OCI-LY7 (cell line): ENCODE measurements around the gene CRIP1. TPM values are rescaled to one million over a fixed set of nuclear protein-coding genes. Genes with fewer than 3 reads are reported as not detected.

Source experiments
- BruUV-seq: library from RNA; stranded (reverse); fragments of 400-500 nt; replicated peaks from 2 replicates; lab custom pipeline; 2021; lab: Mats Ljungman, UMichigan
- CTCF ChIA-PET: fragments of 300-600 bp; sonication (Branson Sonifier 250); formaldehyde crosslinking; loops from one replicate; lab custom pipeline; 2022; ENCODE audit warnings: antibody characterized with exemption; ENCODE audit not compliant: unreplicated experiment; lab: Charles Lee
- POLR2A ChIA-PET: fragments of 300-600 bp; sonication (Branson Sonifier 250); formaldehyde crosslinking; loops from one replicate; lab custom pipeline; 2022; ENCODE audit warnings: antibody characterized with exemption; lab: Charles Lee
- DNase-seq: peaks from one replicate; pipeline ENCODE4 v3.0.0-alpha.2; 2015; ENCODE audit warnings: low spot score
- H2AFZ ChIP-seq: fragments of 200-600 bp; sonication (generic), shearing (Covaris generic); 2 replicates; pipeline ENCODE4 v1.6.1; 2014; ENCODE audit warnings: mild to moderate bottlenecking, antibody characterized with exemption, low read length, moderate library complexity
- H3K27ac ChIP-seq: fragments of 200-600 bp; sonication (generic); 2 replicates; pipeline ENCODE4 v1.5.1; 2014; ENCODE audit warnings: mixed run types, low read depth, mild to moderate bottlenecking, moderate library complexity, low read length, inconsistent platforms; ENCODE audit not compliant: poor library complexity, severe bottlenecking
- H3K36me3 ChIP-seq: fragments of 200-600 bp; sonication (generic); 2 replicates; pipeline ENCODE4 v1.6.1; 2014; ENCODE audit warnings: mild to moderate bottlenecking, antibody characterized with exemption, low read length, moderate library complexity, mixed read lengths; ENCODE audit not compliant: insufficient read depth
- H3K4me1 ChIP-seq: fragments of 200-600 bp; sonication (generic); 2 replicates; pipeline ENCODE4 v1.5.1; 2014; ENCODE audit warnings: mild to moderate bottlenecking, low read length; ENCODE audit not compliant: insufficient read depth, poor library complexity, severe bottlenecking
- H3K4me2 ChIP-seq: fragments of 200-600 bp; sonication (generic); 2 replicates; pipeline ENCODE4 v1.6.1; 2014; ENCODE audit warnings: mild to moderate bottlenecking, low read length
- H3K4me3 ChIP-seq: fragments of 200-600 bp; sonication (generic); 2 replicates; pipeline ENCODE4 v1.5.1; 2014; ENCODE audit warnings: mild to moderate bottlenecking, low read depth, low read length; ENCODE audit not compliant: poor library complexity, severe bottlenecking
- H3K79me2 ChIP-seq: fragments of 200-600 bp; sonication (generic); 2 replicates; pipeline ENCODE4 v1.6.1; 2016; ENCODE audit warnings: low read depth, mild to moderate bottlenecking, low read length, moderate library complexity, mixed read lengths; ENCODE audit not compliant: insufficient read depth
- H3K9me2 ChIP-seq: fragments of 200-600 bp; sonication (generic); 2 replicates; pipeline ENCODE4 v1.6.1; 2016; ENCODE audit warnings: mild to moderate bottlenecking, low read length, mixed read lengths; ENCODE audit not compliant: insufficient read depth
- H3K9me3 ChIP-seq: fragments of 200-600 bp; sonication (generic); 2 replicates; pipeline ENCODE4 v1.6.1; 2014; ENCODE audit warnings: mild to moderate bottlenecking, mixed run types, low read length, mixed read lengths
- H4K20me1 ChIP-seq: fragments of 200-600 bp; sonication (generic); 2 replicates; pipeline ENCODE4 v1.6.1; 2014; ENCODE audit warnings: mild to moderate bottlenecking, antibody characterized with exemption, low read length, moderate library complexity, mixed read lengths; ENCODE audit not compliant: insufficient read depth
- EZH2phosphoT487 ChIP-seq: fragments of 200-600 bp; sonication (generic); IDR thresholded peaks from 2 replicates; pipeline ENCODE4 v1.6.1; 2018; ENCODE audit warnings: low read depth, borderline replicate concordance, mild to moderate bottlenecking, mixed run types, antibody characterized with exemption, low read length, moderate library complexity, mixed read lengths
- intact Hi-C: fragments of 100-400 bp; cut with micrococcal nuclease; formaldehyde crosslinking; loops from one replicate; pipeline ENCODE4 v1.10.0; 2022; ENCODE audit not compliant: unreplicated experiment
- total RNA-seq, 2 experiments: library from RNA; depleted of rRNA in 1 of 2; stranded (reverse); fragments of >200 nt in 1 of 2; shearing (Covaris generic) in 1 of 2; gene quantifications; 2 replicates each; pipeline ENCODE4 v1.2.3, GENCODE V29; 2014 to 2022
- TF ChIP-seq, protein P1 (sequence below): fragments of 200-600 bp; sonication (generic); conservative IDR thresholded peaks from 2 replicates; pipeline ENCODE4 v1.5.1; 2014; ENCODE audit warnings: mild to moderate bottlenecking, antibody characterized with exemption, low read length, moderate library complexity, mixed read lengths

CRIP1 gene
- total RNA-seq, 2 experiments from 2014 or later: 4.6 TPM; not detected in 1

DNA sequence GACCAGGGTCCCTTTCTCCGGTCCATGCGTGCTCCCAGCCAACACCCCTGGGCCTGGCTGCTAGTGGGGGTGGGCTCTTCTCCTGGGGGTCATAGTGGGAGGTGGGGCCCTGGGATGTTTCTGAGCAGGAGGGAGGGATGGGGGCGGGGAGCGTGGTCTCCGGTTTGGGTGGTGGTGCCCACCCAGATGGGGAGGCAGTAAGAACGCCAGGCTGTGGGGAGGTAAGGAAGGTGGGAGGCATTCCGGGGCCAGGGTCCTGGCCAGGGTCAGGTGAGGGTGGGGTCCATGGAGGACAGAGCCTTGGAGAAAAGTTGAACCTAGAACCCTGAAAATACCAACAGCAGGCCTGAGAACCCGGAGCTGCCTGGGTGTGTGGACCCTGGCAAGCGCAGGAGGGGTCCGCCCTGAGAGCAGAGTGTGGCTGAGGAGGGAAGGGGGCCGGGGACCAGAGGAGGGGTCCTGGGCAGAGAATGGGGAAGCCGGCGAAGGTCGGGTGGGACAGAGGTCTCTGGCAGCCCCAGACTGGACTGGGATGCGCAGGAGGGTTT, 6.4 kb upstream of the CRIP1 start:
- POLR2A ChIA-PET: interaction anchor here (0.5 kb wide), 1 partner anchor 52 kb away, joined by 3 read pairs; no protein-coding TSS in a partner anchor
- peaks cover 15% of the 10 kb centered on the region for H3K4me1 ChIP-seq
- 0 out of 2 replicates have a peak overlapping the region, but pooled peaks have one; percentile 70 for H3K4me2 ChIP-seq

DNA sequence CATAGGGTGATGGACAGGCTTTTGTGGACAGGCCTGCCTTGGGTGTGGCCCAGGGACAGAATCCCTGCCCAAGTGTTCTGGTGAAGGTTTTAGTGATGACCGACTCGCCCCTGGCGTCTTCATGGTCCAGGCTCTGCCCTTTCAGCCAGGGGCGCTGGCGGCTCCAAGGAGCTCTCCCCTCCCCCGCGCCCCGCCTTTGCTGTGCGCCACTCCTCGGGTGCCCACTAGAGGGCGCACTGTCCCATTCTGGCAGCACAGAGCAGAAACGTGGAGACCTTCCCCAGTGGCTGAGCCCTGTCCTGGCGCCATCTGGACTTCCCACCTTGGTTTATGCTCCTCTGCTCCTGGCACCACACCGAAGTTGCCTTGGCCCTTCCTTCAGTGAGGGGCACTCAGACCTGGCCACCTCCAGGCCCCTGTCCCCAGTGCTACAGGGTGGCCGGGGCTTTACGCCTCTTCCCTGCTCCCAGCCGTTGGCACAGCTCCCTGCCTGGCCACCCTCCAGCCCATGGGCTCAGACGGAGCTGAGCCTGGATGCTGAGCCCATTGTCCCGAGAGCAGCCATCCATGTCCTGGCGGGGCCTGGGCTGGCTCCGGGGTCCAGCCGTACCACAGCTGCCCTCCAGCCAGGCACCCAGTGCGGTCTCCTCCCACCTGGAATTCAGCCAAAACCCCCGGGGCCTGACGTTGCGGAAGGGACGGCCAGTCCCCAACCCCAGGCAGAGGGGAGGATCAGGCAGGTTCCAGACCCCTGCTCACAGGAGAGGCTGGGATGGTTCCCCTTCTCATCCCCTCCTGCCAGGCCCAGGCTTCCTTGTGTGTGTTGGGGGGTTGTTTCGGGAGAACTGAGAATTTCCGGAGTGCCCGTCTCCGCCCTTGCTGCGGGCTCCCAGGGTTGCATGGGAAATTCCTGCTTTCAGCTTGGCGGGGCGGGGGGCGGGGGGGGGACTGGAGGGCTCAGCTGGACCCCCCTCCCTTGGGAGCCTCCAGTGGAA, 5.6 kb upstream of the CRIP1 start:
- H3K4me1 ChIP-seq: peaks cover 15% of the 10 kb centered on the region
- intact Hi-C loops: loop anchor here (1.0 to 2.0 kb wide), 2 partner anchors 47 to 110 kb away; no protein-coding TSS in a partner anchor

More for the DNA sequence above, 6.4 kb upstream of the CRIP1 start:
- CTCF ChIA-PET: interaction anchor here (0.5 to 1.4 kb wide), 4 partner anchors 10 to 301 kb away, joined by 3 to 6 read pairs (median 4); partner anchors contain the start of gene TEDC1
- Histone ChIP-seq H3K36me3 (no peaks in the 10 kb centered on the region), H3K27ac (no peak overlapping the region), H3K9me3 (no peaks in the 10 kb centered on the region), H3K9me2 (no peaks in the 10 kb centered on the region), H2AFZ (no peak overlapping the region), H3K79me2 (no peaks in the 10 kb centered on the region), H4K20me1 (no peaks in the 10 kb centered on the region), H3K4me3 (no peak overlapping the region)
- DNase-seq: no peak
- BruUV-seq: no TSS peak
- no peak for TF ChIP-seq EZH2phosphoT487
- TF ChIP-seq, protein P1, sequence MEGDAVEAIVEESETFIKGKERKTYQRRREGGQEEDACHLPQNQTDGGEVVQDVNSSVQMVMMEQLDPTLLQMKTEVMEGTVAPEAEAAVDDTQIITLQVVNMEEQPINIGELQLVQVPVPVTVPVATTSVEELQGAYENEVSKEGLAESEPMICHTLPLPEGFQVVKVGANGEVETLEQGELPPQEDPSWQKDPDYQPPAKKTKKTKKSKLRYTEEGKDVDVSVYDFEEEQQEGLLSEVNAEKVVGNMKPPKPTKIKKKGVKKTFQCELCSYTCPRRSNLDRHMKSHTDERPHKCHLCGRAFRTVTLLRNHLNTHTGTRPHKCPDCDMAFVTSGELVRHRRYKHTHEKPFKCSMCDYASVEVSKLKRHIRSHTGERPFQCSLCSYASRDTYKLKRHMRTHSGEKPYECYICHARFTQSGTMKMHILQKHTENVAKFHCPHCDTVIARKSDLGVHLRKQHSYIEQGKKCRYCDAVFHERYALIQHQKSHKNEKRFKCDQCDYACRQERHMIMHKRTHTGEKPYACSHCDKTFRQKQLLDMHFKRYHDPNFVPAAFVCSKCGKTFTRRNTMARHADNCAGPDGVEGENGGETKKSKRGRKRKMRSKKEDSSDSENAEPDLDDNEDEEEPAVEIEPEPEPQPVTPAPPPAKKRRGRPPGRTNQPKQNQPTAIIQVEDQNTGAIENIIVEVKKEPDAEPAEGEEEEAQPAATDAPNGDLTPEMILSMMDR: no peak
- intact Hi-C loops: loop anchor here (2.0 kb wide), 1 partner anchor 109 kb away; no protein-coding TSS in a partner anchor

More for the DNA sequence above, 5.6 kb upstream of the CRIP1 start:
- Histone ChIP-seq H2AFZ (peak overlapping the region; percentile 60; the same call in 1 of the 2 replicates), H4K20me1 (no peaks in the 10 kb centered on the region), H3K27ac (no peak overlapping the region), H3K36me3 (no peaks in the 10 kb centered on the region), H3K9me3 (no peaks in the 10 kb centered on the region), H3K9me2 (no peaks in the 10 kb centered on the region), H3K4me3 (peak overlapping the region; percentile 19), H3K79me2 (no peaks in the 10 kb centered on the region), H3K4me2 (peak overlapping the region; percentile 70)
- POLR2A ChIA-PET: interaction anchor here (0.5 kb wide), 1 partner anchor 51 kb away, joined by 3 read pairs; no protein-coding TSS in a partner anchor
- CTCF ChIA-PET: interaction anchor here (0.5 to 1.4 kb wide), 5 partner anchors 9 to 301 kb away, joined by 3 to 17 read pairs (median 5); partner anchors contain the start of gene TEDC1
- BruUV-seq: no TSS peak
- no peak for TF ChIP-seq EZH2phosphoT487
- TF ChIP-seq, protein P1: peak; percentile 97
- peak; percentile 83 for DNase-seq
